Measurements from ENCODE around the gene IFFO2.

Gene IFFO2

DNA sequence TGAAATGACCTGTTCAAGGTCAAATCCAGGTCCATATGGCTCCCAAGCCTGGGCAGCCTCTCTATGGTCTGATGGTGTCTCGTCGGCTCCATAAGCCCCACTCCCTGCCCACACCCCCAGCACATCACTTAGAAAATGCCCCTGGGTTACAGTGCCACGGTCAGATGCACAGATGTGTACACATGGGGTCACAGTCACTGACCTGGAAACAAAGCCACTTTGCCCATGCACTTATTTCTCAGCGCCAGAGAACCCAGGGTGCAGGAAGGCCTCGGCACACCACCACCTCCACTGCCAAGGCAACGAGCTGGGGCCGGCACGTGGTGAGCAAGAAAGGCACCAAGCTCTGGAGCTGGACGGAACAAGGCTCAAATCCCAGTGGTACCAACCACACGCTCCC, 24.7 kb downstream of the IFFO2 start:
- DNase-seq (ENCODE audit: low read depth) = no peak
- TF ChIP-seq, protein P1, sequence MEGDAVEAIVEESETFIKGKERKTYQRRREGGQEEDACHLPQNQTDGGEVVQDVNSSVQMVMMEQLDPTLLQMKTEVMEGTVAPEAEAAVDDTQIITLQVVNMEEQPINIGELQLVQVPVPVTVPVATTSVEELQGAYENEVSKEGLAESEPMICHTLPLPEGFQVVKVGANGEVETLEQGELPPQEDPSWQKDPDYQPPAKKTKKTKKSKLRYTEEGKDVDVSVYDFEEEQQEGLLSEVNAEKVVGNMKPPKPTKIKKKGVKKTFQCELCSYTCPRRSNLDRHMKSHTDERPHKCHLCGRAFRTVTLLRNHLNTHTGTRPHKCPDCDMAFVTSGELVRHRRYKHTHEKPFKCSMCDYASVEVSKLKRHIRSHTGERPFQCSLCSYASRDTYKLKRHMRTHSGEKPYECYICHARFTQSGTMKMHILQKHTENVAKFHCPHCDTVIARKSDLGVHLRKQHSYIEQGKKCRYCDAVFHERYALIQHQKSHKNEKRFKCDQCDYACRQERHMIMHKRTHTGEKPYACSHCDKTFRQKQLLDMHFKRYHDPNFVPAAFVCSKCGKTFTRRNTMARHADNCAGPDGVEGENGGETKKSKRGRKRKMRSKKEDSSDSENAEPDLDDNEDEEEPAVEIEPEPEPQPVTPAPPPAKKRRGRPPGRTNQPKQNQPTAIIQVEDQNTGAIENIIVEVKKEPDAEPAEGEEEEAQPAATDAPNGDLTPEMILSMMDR (IDR thresholded peaks at IDR 0.05; ENCODE audit: insufficient read depth, low read depth, low read length, missing control alignments) = no peak
- no peak overlapping the region for H3K4me3 ChIP-seq (ENCODE audit: low read length)

DNA sequence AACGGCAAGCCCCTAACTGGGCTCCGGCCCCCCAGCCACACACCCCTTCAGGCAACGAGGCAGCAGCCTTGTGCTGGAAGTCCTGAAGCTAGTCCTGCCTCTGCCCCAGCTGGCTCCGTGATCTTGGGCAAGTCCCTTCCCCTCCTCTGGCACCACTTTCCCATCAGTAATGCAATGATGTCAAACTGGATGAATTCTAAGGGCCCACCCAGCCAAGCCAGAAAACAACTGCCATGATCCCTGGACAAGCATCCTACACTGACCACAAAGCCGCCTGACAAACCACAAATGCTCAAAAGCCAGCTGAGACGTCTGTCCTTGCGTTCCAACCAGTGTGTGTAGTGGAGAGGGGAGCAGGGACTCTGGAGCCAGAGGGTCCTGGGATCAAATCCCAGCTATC, 26.8 kb downstream of the IFFO2 start:
- no peak for DNase-seq (ENCODE audit: low read depth)
- TF ChIP-seq, protein P1 (IDR thresholded peaks at IDR 0.05; ENCODE audit: insufficient read depth, low read depth, low read length, missing control alignments) = no peak
- no peak overlapping the region for H3K4me3 ChIP-seq (ENCODE audit: low read length)

DNA sequence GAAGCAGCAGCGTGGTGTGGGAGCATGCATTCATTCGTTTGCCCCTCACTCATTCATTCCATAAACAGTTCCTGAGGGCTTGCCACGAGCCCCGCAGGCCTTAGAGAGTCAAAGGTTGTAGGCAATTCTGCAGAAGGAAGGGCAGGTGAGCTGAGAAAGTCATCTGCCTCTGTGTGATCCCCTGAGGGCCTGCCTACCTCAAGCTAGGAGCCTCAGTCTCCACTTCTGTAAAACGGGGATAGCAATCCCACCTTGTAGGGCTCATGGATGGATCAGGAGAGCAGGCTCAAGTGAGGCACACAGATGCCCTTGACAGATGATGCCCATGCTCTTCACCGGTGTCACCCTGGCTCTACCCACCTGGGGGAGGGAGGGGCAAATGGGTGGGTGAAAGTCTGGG, 27.5 kb downstream of the IFFO2 start:
- TF ChIP-seq, protein P1 (IDR thresholded peaks at IDR 0.05; ENCODE audit: insufficient read depth, low read depth, low read length, missing control alignments) = no peak
- no peak for DNase-seq (ENCODE audit: low read depth)
- H3K4me3 ChIP-seq (ENCODE audit: low read length) = no peak overlapping the region

DNA sequence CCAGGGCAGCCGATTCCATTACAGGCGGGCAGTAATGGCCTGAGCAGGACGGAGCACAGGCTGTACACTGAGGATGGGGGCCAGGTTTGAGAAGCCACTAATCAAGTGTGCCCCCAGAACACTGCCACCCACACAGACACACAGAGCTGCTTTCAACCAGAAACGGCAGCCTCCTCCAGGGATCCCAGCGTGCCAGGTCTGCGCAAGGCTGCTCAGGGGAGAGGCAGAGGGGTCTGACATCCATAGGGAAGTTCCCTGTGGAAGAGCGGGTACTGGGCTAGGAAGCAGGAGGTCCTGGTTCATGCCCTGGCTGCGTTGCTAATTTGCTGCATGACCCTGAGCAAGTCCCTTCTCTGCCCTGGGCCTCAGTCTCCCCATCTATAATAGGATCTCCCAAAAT, 28.1 kb downstream of the IFFO2 start:
- no peak overlapping the region for H3K4me3 ChIP-seq (ENCODE audit: low read length)
- TF ChIP-seq, protein P1 (IDR thresholded peaks at IDR 0.05; ENCODE audit: insufficient read depth, low read depth, low read length, missing control alignments) = no peak
- DNase-seq (ENCODE audit: low read depth) = no peak

DNA sequence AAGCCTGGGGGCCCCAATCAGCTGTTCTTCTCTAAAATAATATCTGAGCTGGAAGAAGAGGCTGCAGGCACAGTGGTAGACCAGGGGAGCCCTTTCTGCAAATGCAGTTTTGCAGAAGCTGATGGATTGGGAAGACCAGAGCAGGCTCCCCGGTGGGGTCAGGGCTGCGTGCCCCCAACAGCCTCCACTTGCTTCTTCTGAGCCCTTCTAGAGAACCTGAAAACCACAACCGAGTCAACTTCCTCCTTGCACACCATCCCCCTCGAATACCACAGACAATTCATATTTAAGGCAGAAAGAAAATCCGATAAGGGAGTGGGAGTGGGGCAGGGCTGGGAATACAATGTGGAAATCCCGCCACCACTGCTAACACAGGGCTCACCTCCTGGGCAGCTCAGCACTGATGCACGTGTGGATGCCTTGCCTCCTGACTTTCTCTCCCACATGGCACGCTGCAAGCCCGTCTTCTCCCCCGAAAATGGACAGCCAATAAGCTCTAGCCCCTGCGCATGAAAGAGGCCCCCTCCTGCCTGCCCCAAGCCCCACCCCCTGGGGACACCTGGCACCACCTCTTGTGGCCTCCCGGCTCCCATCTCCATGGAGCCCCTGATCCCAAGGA, 28.7 kb downstream of the IFFO2 start:
- no peak overlapping the region for H3K4me3 ChIP-seq (ENCODE audit: low read length)
- TF ChIP-seq, protein P1 (IDR thresholded peaks at IDR 0.05; ENCODE audit: insufficient read depth, low read depth, low read length, missing control alignments) = no peak
- DNase-seq (ENCODE audit: low read depth) = peak; percentile 39

DNA sequence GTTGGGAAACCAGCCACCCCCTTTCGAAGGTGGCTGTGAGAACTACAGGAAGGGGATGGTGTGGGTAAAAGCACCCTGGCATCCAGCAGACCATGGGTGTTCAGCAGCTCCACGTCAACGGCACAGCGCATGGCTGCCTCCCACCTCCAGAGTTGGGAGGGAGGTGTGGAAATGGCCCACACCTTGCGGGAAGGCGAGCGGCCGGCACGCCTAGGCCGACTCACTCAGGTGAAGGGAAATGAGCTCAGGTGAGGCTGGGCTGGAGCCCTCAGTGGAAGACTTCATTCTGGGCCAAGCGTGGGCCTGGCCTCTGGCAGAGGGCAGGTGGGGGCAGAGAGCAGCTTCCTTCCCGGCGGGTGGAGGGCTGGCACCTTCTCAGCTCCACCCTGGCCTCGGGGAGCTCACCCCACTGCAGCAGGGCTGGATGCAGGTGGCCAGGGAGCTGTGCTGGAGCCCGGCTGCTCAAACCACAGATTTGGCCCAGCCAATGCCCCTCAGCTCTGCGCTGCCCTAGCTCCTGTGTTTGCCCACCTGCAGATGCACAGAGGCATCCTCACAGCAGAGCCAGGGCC, 29.3 kb downstream of the IFFO2 start:
- no peak overlapping the region for H3K4me3 ChIP-seq (ENCODE audit: low read length)
- DNase-seq (ENCODE audit: low read depth) = peak; percentile 79
- TF ChIP-seq, protein P1 (IDR thresholded peaks at IDR 0.05; ENCODE audit: insufficient read depth, low read depth, low read length, missing control alignments) = no peak
